ENCODE results near the gene SZT2. TPM values are rescaled to one million over a fixed set of nuclear protein-coding genes. Genes with fewer than 3 reads are reported as not detected.

The SZT2 gene
- total RNA-seq, 1 experiment from 2014 or later, result 22.2 TPM

DNA sequence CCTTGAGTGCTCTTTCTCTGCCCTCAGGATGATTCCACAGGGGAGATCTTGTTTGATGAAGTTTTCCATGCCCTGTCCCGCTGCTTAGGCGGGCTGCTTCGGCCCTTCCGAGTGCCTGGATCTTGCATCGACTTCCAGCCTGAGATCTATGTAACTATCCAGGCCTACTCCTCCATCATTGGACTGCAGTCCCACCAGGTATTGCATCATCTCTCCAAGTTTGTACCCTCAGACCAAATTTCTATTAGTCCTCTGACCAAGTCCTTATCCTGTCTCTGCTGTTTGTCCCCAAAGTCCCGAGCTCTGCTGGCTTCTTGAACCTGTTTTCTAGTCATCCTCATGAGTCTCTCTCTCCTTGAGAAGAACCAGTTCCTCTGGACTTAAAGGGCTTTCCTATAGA, 14.7 kb downstream of the SZT2 start:
- TF ChIP-seq EZH2phosphoT487 (IDR thresholded peaks at IDR 0.05; ENCODE audit: borderline replicate concordance, low read length) (no peak), EZH2 (IDR thresholded peaks at IDR 0.05; ENCODE audit: low read length, unreplicated experiment) (no peak)
- TF ChIP-seq, protein P1, sequence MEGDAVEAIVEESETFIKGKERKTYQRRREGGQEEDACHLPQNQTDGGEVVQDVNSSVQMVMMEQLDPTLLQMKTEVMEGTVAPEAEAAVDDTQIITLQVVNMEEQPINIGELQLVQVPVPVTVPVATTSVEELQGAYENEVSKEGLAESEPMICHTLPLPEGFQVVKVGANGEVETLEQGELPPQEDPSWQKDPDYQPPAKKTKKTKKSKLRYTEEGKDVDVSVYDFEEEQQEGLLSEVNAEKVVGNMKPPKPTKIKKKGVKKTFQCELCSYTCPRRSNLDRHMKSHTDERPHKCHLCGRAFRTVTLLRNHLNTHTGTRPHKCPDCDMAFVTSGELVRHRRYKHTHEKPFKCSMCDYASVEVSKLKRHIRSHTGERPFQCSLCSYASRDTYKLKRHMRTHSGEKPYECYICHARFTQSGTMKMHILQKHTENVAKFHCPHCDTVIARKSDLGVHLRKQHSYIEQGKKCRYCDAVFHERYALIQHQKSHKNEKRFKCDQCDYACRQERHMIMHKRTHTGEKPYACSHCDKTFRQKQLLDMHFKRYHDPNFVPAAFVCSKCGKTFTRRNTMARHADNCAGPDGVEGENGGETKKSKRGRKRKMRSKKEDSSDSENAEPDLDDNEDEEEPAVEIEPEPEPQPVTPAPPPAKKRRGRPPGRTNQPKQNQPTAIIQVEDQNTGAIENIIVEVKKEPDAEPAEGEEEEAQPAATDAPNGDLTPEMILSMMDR (conservative IDR thresholded peaks at IDR 0.05; ENCODE audit: low read depth, low read length), result no peak
- H3K27me3 ChIP-seq (ENCODE audit: low read length), result no peaks in the 10 kb centered on the region
- H3K4me1 ChIP-seq (ENCODE audit: insufficient read depth, low read length), result no peaks in the 10 kb centered on the region
- no peak overlapping the region for H2AFZ ChIP-seq (ENCODE audit: low read length)
- H3K36me3 ChIP-seq (ENCODE audit: low read depth, low read length), result peaks cover 43% of the 10 kb centered on the region
- no peak overlapping the region for H3K4me3 ChIP-seq (ENCODE audit: low read length)
- H3K9me3 ChIP-seq (ENCODE audit: low read length), result no peaks in the 10 kb centered on the region
- BruUV-seq (replicated peaks), result no TSS peak
- ATAC-seq (no peak), DNase-seq (no peak)
- no peak overlapping the region for H3K4me2 ChIP-seq (ENCODE audit: low read length)
- intact Hi-C loops (cut with micrococcal nuclease), result no loop called here
- H3K27ac ChIP-seq (ENCODE audit: low read length), result no peak overlapping the region
- H3F3A ChIP-seq (ENCODE audit: low read length, unreplicated experiment), result no peaks in the 10 kb centered on the region
- POLR2A ChIA-PET (ENCODE audit: unreplicated experiment), result no interaction called here
- no peaks in the 10 kb centered on the region for H3K9me2 ChIP-seq (replicated peaks; ENCODE audit: low read length)
- H4K20me1 ChIP-seq (ENCODE audit: low read length), result no peaks in the 10 kb centered on the region
- CTCF ChIA-PET, result no interaction called here
- no peak overlapping the region for H3K9ac ChIP-seq (ENCODE audit: low read length)
- no peaks in the 10 kb centered on the region for H3K79me2 ChIP-seq (ENCODE audit: low read length)

DNA sequence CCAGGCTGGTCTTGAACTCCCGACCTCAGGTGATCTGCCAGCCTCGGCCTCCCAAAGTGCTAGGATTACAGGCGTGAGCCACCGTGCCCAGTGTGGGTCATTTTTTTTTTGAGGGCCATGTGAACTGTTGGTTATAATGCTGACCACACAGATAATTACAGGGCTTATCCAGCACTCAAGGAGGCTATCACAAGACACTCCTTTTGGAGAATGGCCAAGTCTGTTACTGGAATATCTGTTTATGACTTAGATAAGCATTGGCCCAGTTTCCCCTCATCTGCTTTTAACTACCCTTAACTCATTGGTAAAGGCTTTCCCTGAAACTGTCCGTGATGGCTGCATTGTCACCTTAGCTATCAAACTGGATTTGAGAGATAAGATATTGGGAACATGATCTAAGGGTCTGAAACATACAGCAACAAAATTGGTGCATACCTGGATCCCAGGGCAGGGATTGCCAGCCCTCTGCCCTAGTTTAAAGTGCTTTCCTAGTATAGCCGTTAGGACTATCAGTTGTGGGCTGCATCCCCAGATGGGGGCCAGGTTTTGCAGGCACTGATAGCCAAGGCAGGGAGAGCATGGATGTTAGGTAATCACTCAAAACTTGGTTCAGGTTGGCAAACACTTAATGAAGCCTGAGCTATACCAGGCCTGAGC, 15.6 kb downstream of the SZT2 start:
- no peaks in the 10 kb centered on the region for H3K9me3 ChIP-seq (ENCODE audit: low read length)
- no peaks in the 10 kb centered on the region for H4K20me1 ChIP-seq (ENCODE audit: low read length)
- H3K9ac ChIP-seq (ENCODE audit: low read length), result no peak overlapping the region
- no peaks in the 10 kb centered on the region for H3K27me3 ChIP-seq (ENCODE audit: low read length)
- H3K4me2 ChIP-seq (ENCODE audit: low read length), result no peak overlapping the region
- no peak for ATAC-seq
- intact Hi-C loops (cut with micrococcal nuclease), result no loop called here
- TF ChIP-seq EZH2 (IDR thresholded peaks at IDR 0.05; ENCODE audit: low read length, unreplicated experiment), result no peak
- H3K4me1 ChIP-seq (ENCODE audit: insufficient read depth, low read length), result no peaks in the 10 kb centered on the region
- CTCF ChIA-PET, result no interaction called here
- no TSS peak for BruUV-seq (replicated peaks)
- no peaks in the 10 kb centered on the region for H3K9me2 ChIP-seq (replicated peaks; ENCODE audit: low read length)
- no peak overlapping the region for H3K4me3 ChIP-seq (ENCODE audit: low read length)
- POLR2A ChIA-PET (ENCODE audit: unreplicated experiment), result no interaction called here
- H3F3A ChIP-seq (ENCODE audit: low read length, unreplicated experiment), result no peaks in the 10 kb centered on the region
- H2AFZ ChIP-seq (ENCODE audit: low read length), result no peak overlapping the region
- H3K79me2 ChIP-seq (ENCODE audit: low read length), result no peaks in the 10 kb centered on the region
- H3K27ac ChIP-seq (ENCODE audit: low read length), result no peak overlapping the region
- H3K36me3 ChIP-seq (ENCODE audit: low read depth, low read length), result peaks cover 49% of the 10 kb centered on the region
- no peak for DNase-seq

DNA sequence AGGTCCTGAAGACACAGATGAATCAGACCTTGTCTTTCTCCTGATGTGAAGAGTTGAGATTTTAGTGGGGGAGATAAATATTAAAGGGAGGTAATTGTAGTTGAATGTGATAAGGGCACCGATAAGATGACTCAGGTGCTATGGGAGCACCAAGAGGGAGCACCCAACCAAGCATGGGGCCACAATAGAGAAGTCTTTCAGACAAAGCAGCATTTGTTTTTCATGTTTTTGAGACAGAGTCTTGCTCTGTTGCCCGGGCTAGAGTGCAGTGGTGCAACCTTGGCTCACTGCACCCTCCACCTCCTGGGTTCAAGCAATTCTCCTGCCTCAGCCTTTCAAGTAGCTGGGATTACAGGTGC, 16.2 kb downstream of the SZT2 start:
- Histone ChIP-seq H2AFZ (ENCODE audit: low read length) (no peak overlapping the region), H3K27me3 (ENCODE audit: low read length) (no peaks in the 10 kb centered on the region), H3K79me2 (ENCODE audit: low read length) (no peaks in the 10 kb centered on the region), H3K27ac (ENCODE audit: low read length) (no peak overlapping the region), H3K4me3 (ENCODE audit: low read length) (no peak overlapping the region), H3K4me2 (ENCODE audit: low read length) (no peak overlapping the region), H3K9ac (ENCODE audit: low read length) (no peak overlapping the region), H3K9me2 (replicated peaks; ENCODE audit: low read length) (no peaks in the 10 kb centered on the region), H3K4me1 (ENCODE audit: insufficient read depth, low read length) (no peaks in the 10 kb centered on the region), H3F3A (ENCODE audit: low read length, unreplicated experiment) (no peaks in the 10 kb centered on the region), H3K9me3 (ENCODE audit: low read length) (no peaks in the 10 kb centered on the region), H3K36me3 (ENCODE audit: low read depth, low read length) (peaks cover 49% of the 10 kb centered on the region), H4K20me1 (ENCODE audit: low read length) (no peaks in the 10 kb centered on the region)
- BruUV-seq (replicated peaks), result no TSS peak
- ATAC-seq (no peak), DNase-seq (no peak)
- ChIA-PET POLR2A (ENCODE audit: unreplicated experiment) (no interaction called here), CTCF (no interaction called here)
- no peak for TF ChIP-seq EZH2 (IDR thresholded peaks at IDR 0.05; ENCODE audit: low read length, unreplicated experiment)
- TF ChIP-seq, protein P1 (conservative IDR thresholded peaks at IDR 0.05; ENCODE audit: low read depth, low read length), result no peak
- TF ChIP-seq EZH2phosphoT487 (IDR thresholded peaks at IDR 0.05; ENCODE audit: borderline replicate concordance, low read length), result no peak
- intact Hi-C loops (cut with micrococcal nuclease), result no loop called here

Measured in PC-3 (cell line).